Choroid plexus epithelial cell (primary cell): ENCODE results near the gene COL19A1.

ENCODE experiments used
- DNase-seq: peaks from one replicate; pipeline ENCODE4 v3.0.0-alpha.2; 2010; ENCODE audit warnings: low read depth
- H3K4me3 ChIP-seq: 2 replicates; pipeline ENCODE4 v1.5.1; 2011; ENCODE audit warnings: low read depth, mild to moderate bottlenecking, control low read depth, low read length, moderate library complexity
- TF ChIP-seq, protein P1 (sequence below): conservative IDR thresholded peaks from 2 replicates; pipeline ENCODE4 v1.5.1; 2011; ENCODE audit warnings: low read depth, mild to moderate bottlenecking, control low read depth, inconsistent platforms, low read length, moderate library complexity

COL19A1 gene

DNA sequence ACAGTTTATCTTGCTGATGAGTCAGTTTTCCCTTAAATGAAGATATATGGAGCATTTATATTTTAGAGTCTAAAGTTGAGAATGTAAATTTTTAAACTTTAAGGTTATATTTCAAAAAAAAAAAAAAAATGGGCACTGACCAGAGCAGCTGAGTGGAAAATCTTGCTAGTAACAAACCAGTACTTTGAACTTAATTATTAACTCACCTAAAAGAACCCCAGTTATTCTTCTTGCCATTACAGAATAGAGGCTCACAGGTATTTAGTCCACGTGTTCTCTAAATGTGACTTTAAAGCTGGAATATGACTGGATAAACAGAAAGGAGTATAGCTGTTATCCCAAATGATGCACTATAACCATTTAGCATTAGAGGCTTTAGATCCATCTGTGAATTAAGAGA is 258.1 kb downstream of the COL19A1 start:
- no peak for DNase-seq
- H3K4me3 ChIP-seq: no peak overlapping the region
- TF ChIP-seq, protein P1, sequence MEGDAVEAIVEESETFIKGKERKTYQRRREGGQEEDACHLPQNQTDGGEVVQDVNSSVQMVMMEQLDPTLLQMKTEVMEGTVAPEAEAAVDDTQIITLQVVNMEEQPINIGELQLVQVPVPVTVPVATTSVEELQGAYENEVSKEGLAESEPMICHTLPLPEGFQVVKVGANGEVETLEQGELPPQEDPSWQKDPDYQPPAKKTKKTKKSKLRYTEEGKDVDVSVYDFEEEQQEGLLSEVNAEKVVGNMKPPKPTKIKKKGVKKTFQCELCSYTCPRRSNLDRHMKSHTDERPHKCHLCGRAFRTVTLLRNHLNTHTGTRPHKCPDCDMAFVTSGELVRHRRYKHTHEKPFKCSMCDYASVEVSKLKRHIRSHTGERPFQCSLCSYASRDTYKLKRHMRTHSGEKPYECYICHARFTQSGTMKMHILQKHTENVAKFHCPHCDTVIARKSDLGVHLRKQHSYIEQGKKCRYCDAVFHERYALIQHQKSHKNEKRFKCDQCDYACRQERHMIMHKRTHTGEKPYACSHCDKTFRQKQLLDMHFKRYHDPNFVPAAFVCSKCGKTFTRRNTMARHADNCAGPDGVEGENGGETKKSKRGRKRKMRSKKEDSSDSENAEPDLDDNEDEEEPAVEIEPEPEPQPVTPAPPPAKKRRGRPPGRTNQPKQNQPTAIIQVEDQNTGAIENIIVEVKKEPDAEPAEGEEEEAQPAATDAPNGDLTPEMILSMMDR: no peak

DNA sequence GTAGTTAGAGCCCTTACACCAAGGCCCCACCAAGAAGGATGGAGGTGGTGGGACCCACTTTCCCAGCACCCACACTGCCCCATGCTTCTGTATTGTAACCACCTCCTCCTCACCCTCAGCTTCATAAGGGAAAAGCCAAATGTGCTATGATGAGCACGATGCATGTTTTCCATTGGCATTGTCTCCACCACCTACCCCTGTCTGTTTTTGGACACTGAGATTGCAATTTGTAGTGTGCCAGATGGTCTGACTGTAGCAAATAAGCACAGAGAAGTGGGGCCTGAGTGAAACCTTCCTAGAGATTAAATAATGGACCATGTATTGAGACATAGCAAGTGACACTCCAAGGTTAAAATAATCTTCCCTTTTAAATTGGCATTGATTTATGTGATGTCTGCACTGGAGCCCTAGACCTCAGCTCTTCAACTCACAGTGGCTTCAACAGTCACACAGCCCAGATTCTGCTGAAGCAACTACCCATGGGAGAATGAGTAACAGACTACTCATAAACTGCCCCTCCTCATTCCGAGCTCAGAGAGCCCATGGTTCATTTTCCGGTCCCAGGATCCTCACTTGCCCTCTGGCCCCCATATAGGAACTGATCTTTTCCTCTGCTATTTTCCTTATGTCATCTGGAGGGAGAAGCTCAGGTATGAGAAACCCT is 258.7 kb downstream of the COL19A1 start:
- H3K4me3 ChIP-seq: no peak overlapping the region
- TF ChIP-seq, protein P1: no peak
- peak; percentile 15 for DNase-seq

DNA sequence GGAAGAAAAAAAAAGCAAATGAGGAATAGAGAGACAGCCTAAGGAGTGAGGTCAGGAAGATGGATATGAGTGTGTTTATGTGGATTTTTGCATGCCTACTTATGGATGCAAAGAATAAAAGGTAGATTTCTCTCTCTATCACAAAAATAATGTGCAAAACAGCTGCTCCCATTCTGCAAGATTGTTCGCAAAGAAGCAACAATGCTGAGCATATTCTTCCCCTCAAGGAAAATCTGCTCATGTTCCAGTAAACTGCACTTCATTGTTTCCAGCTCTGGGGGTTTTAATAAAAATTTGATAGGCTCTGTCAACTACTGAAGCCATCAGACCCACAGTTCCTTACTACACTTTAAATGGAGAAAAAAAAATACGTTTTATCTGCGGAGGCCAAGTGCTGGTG is 259.2 kb downstream of the COL19A1 start:
- DNase-seq: no peak
- H3K4me3 ChIP-seq: no peak overlapping the region
- TF ChIP-seq, protein P1: no peak

DNA sequence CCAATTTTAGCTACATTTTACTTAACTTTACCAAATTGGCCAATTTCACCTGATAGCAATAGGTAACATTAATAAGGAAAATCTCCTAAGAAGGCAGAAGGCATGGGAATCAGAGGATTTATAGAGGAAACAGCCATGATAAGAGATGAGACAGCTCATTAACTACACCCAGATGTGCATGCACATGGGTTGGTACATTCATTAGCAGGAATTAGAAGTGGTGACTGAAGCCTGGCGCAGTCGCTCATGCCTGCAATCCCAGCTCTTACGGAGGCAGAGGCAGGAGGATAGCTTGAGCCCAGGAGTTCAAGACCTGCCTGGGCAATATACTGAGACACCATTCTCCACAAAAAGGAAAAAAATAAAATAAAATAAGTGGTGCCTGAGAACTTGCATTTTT is 263.0 kb downstream of the COL19A1 start:
- DNase-seq: no peak
- no peak overlapping the region for H3K4me3 ChIP-seq
- TF ChIP-seq, protein P1: no peak

DNA sequence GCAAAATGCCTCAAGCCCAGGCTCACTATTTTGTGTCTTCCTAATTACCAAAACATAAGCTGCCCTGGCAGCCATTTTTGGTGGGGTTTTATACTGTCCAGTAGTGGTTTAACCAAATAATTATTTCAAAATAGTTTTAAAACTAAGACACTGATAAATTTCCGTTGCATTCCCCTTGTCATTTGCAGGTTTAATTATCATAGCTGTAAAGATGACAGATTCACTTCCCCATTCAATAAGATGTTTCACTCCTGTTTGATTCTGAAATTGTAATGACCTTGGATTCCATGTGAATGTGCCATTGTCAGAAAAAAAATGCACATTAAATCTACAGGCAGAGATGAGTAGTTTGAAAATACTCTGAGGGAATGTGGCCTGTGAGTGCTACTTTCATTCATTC is 264.5 kb downstream of the COL19A1 start:
- no peak overlapping the region for H3K4me3 ChIP-seq
- no peak for DNase-seq
- TF ChIP-seq, protein P1: no peak

DNA sequence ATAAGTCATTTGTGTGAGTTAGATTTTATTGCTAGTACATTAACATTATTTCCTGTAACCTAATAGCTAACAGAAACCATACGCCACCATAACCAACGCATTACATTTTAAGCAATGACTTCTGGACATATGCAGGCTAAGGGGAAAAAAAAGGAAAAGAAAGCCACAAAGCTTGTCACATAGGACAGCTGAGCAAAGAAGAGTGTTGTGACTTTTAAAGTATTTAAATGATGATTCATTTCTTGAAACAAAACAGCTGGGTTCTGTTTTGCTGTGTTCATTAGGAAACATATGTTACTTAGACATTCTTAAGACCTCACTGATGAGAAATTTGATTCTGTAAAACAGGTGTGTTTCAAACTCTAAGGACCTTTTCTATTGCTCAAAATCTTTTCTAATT is 265.2 kb downstream of the COL19A1 start:
- DNase-seq: no peak
- no peak overlapping the region for H3K4me3 ChIP-seq
- TF ChIP-seq, protein P1: no peak

DNA sequence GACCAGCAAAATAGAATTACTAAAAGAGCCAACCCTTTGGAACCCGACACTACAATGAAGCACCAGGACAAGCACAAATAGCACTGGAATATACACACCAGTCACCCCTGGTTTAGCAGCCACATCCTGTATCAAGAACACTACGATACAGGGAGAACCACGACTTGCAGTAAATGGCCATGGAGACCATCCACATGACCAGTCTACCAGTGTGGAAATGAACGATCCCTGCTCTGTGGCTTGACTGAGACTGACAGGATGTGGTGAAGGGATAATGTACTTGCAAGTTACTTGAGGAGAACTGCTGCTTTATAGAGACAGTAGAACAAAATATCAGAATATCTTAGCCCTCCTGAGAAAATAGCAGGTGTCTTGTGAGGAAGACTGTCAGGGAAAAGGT is 266.9 kb downstream of the COL19A1 start:
- TF ChIP-seq, protein P1: no peak
- H3K4me3 ChIP-seq: no peak overlapping the region

More for the DNA sequence above, 266.9 kb downstream of the COL19A1 start:
- no peak for DNase-seq
